Measurements from ENCODE around the gene SERPINE2. TPM values are rescaled to one million over a fixed set of nuclear protein-coding genes. Genes with fewer than 3 reads are reported as not detected.

The SERPINE2 gene
- total RNA-seq, 1 donor: 1,159 TPM

DNA sequence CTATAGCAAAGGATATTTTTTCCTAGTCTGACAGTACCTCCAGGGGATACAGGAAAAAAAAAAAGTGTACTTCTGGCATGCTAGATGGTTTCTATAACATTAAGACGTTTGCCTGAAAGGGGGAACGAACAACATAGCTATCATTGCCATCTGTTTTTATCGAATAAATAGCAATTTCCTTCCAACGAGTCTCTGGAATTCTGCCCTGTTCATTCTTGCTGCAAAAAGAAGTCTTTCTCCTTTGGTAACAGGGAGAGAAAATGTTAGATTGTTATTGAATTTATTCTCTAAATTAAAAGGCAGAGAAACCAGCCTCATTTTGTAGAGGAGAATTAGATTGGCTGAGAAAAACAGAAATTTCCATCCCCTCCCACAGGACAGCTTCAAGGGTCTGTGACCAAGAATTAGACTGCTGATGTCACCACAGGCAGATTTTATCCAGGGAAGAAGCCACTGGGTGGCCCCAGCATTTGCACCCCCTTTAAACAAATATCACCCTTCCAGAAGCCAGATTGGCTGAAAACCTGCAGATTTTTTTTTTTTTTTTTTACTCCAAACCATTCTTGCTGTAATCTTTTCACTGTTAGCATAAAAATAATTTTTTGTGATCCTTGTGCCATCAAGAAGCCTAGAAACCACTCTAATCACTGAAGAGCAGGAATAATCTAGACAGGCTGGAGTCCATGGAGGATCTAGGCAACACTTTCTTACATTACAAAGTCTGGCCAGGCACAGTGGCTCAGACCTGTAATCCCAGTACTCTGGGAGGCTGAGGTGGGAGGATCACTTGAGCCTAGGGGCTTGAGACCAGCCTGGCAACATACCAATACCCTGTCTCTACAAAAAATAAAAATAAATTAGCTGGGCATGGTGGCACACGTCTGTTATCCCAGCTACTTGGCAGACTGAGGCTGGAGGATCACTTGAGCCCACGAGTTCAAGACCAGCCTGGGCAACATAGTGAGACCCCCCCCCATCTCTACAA, 106.0 kb downstream of the SERPINE2 start:
- no peak for TF ChIP-seq CTCF (IDR thresholded peaks at IDR 0.05; ENCODE audit: insufficient read depth, low read length)
- no peak overlapping the region for H3K4me3 ChIP-seq (ENCODE audit: low read depth, low read length)
- no peak for DNase-seq (ENCODE audit: low read depth)

GRCh38 chr2:223930103-223930976, 108.7 kb downstream of the SERPINE2 start:
- DNase-seq (ENCODE audit: low read depth): no peak
- H3K4me3 ChIP-seq (ENCODE audit: low read depth, low read length): no peak overlapping the region
- TF ChIP-seq CTCF (IDR thresholded peaks at IDR 0.05; ENCODE audit: insufficient read depth, low read length): no peak

DNA sequence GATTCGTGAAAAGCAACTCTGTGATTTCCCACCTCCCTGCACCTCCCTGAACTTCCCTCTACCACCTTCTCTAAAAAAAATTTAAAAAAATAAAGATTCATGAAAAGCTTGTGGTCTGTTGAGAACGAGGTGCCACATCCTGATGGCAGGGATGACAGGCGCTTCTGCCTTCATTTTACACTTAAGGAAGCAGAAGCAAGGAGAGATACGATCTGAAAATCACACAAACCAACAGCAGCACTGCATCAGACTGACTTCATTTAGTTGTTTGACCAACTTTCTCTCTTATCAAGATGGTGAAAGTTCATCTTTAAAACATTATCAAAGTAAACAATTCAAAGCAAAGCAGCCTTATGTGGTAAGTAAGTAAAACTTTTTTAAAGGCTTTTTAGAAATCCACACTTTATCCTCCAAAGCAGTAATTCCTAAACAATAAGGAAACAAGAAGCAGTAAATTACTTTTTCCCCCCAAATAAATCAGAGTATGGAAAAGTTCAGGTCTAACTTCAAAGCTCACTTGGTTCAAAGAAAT, 109.4 kb downstream of the SERPINE2 start:
- no peak for TF ChIP-seq CTCF (IDR thresholded peaks at IDR 0.05; ENCODE audit: insufficient read depth, low read length)
- H3K4me3 ChIP-seq (ENCODE audit: low read depth, low read length): no peak overlapping the region
- no peak for DNase-seq (ENCODE audit: low read depth)

DNA sequence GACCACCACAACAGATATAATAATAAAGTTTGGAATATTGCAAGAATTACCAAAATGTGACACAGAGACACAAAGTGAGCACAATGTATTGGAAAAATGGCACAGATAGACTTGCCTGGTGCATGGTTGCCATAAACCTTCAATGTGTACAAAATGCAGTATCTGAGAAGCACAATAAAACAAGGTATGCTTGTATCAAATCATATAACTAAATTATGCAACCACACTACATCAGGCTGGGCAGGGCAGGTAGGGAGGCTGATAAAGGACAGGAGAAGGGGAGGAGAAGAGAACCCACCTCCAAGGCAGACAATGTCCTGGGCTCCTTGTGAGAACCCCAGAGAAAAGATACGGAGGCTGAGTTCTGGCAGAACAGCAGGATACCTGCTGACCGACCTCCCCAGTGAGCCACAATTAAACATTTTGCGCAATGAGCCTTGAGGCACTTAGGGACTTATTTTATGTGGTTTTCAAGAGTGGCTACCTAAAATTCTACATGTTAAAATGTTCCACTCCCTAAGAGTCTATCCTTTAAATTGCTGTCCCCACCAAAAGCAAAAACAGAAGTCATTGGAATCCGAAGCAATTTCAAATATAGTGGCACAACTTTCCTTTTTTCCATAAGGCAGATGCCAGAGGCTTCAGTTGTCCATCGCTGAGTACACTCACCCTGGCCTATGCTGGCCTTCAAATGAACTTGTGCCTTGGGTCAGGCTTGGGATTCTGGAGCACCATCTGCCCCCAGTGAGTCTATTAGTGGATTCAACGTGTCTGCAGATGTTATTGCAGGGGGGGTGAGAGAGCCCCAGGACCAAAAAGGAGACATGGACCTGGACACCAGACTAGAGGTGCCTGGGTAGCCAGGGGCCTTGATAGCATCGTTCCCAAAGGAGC, 110.7 kb downstream of the SERPINE2 start:
- no peak for DNase-seq (ENCODE audit: low read depth)
- no peak overlapping the region for H3K4me3 ChIP-seq (ENCODE audit: low read depth, low read length)
- TF ChIP-seq CTCF (IDR thresholded peaks at IDR 0.05; ENCODE audit: insufficient read depth, low read length): no peak

- no peak overlapping the region for H3K4me3 ChIP-seq (ENCODE audit: low read depth, low read length)
- peak; percentile 75 for DNase-seq (ENCODE audit: low read depth)
- TF ChIP-seq CTCF (IDR thresholded peaks at IDR 0.05; ENCODE audit: insufficient read depth, low read length): no peak
Measured at GRCh38 chr2:223925106-223925505, 114.0 kb downstream of the SERPINE2 start.

Other genes starting within 250 kb of the SERPINE2 start
- gene AP1S3, start 201.7 kb downstream of the SERPINE2 start, total RNA-seq (ENCODE audit: low replicate concordance): 8.1 and 16.8 TPM in 2 replicates
- gene WDFY1, start 94.0 kb downstream of the SERPINE2 start, total RNA-seq (ENCODE audit: low replicate concordance): 62.6 and 95.4 TPM in 2 replicates
- gene MRPL44, start 81.8 kb downstream of the SERPINE2 start, total RNA-seq (ENCODE audit: low replicate concordance): 30.4 and 33.6 TPM in 2 replicates

All from fibroblast of the aortic adventitia (primary cell).